GM12878 (cell line): ENCODE data around the gene SYK. TPM values are rescaled to one million over a fixed set of nuclear protein-coding genes. Genes with fewer than 3 reads are reported as not detected.
A peak's percentile ranks its signal among the peaks of the same experiment; 100 is the strongest.

Experiments
- ATAC-seq: fragments of 200-7000 bp; cut with Tn5 transposase; 3 replicates; pipeline ENCODE4 v1.9.1; 2020; ENCODE audit warnings: mild to moderate bottlenecking, moderate library complexity
- BruUV-seq: library from RNA; stranded (reverse); fragments of 400-500 nt; replicated peaks from 2 replicates; lab custom pipeline; 2021; lab: Mats Ljungman, UMichigan
- CTCF ChIA-PET: fragments of 300-600 bp; sonication (Branson Sonifier 250); formaldehyde crosslinking; extraction: SDS; loops from one replicate; lab custom pipeline; 2021; ENCODE audit warnings: inconsistent platforms; lab: Yijun Ruan, JAX
- POLR2A ChIA-PET: fragments of 350-600 bp; formaldehyde crosslinking; extraction: SDS; loops from one replicate; lab custom pipeline; 2021; ENCODE audit warnings: inconsistent platforms; lab: Charles Lee
- RAD21 ChIA-PET: fragments of 300-600 bp; sonication (Branson Sonifier 250); formaldehyde crosslinking; loops from one replicate; lab custom pipeline; 2023; ENCODE audit warnings: antibody characterized with exemption; ENCODE audit not compliant: unreplicated experiment; lab: Charles Lee
- SMC1A ChIA-PET: fragments of 300-600 bp; sonication (Branson Sonifier 250); formaldehyde crosslinking; loops from one replicate; lab custom pipeline; 2023; ENCODE audit not compliant: unreplicated experiment, uncharacterized antibody; lab: Charles Lee
- DNase-seq: peaks from one replicate; pipeline ENCODE4 v3.0.0-alpha.2; 2011; ENCODE audit warnings: low read depth, low spot score
- FAIRE-seq: peaks from 3 replicates; lab custom pipeline; 2011; peaks lifted over from hg19 to GRCh38; lab: Jason Lieb, UNC
- H2AFZ ChIP-seq: 2 replicates; pipeline ENCODE4 v1.6.0; 2011; ENCODE audit warnings: low read depth, low read length, control low read depth; ENCODE audit not compliant: control insufficient read depth
- H3K27ac ChIP-seq: 2 replicates; pipeline ENCODE4 v1.5.1; 2011; ENCODE audit warnings: control low read depth; ENCODE audit not compliant: control insufficient read depth, insufficient read depth
- H3K27me3 ChIP-seq, 2 experiments: replicated peaks in 1 of 2; 2 replicates each; pipeline versions ENCODE4 v1.6.0 to v1.6.1; 2011; ENCODE audit warnings: low read length in 1 of 2; ENCODE audit not compliant: control insufficient read depth in 2 of 2, insufficient read depth in 2 of 2
- H3K36me3 ChIP-seq, 2 experiments: 2 replicates each; pipeline ENCODE4 v1.5.1; 2011; ENCODE audit warnings: low read length in 1 of 2; ENCODE audit not compliant: control insufficient read depth in 2 of 2, insufficient read depth in 2 of 2
- H3K4me1 ChIP-seq: 2 replicates; pipeline ENCODE4 v1.6.1; 2011; ENCODE audit warnings: mild to moderate bottlenecking, low read length, moderate library complexity, mixed read lengths; ENCODE audit not compliant: control insufficient read depth, insufficient read depth
- H3K4me2 ChIP-seq: 2 replicates; pipeline ENCODE4 v1.6.0; 2011; ENCODE audit warnings: control low read depth; ENCODE audit not compliant: control insufficient read depth, insufficient read depth
- H3K4me3 ChIP-seq: fragments of 200-600 bp; sonication (generic); 2 replicates; pipeline ENCODE4 v1.5.1; 2016
- H3K79me2 ChIP-seq: 2 replicates; pipeline ENCODE4 v1.6.0; 2011; ENCODE audit warnings: low read length; ENCODE audit not compliant: control insufficient read depth, insufficient read depth
- H3K9ac ChIP-seq: 2 replicates; pipeline ENCODE4 v1.8.0; 2011; ENCODE audit warnings: low read length, control low read depth, mixed read lengths; ENCODE audit not compliant: control insufficient read depth, insufficient read depth
- H3K9me3 ChIP-seq: replicated peaks from 3 replicates; pipeline ENCODE4 v1.5.1; 2011; ENCODE audit warnings: mild to moderate bottlenecking, low read length; ENCODE audit not compliant: control insufficient read depth, insufficient read depth
- H4K20me1 ChIP-seq: 2 replicates; pipeline ENCODE4 v1.6.0; 2011; ENCODE audit not compliant: control insufficient read depth, insufficient read depth
- BHLHE40 ChIP-seq, 2 experiments: fragments of 450-650 bp in 1 of 2; IDR thresholded peaks; 2 replicates each; pipeline ENCODE4 v1.6.1; 2011 to 2017; ENCODE audit warnings: low read depth in 2 of 2, borderline replicate concordance in 1 of 2, improper control_type of control experiment in 1 of 2, low read length in 1 of 2, mild to moderate bottlenecking in 1 of 2
- EED ChIP-seq: sonication (generic); IDR thresholded peaks from 2 replicates; pipeline ENCODE4 v1.6.1; 2016; ENCODE audit warnings: antibody characterized with exemption, low read depth
- MYB ChIP-seq: fragments of 150-350 bp; IDR thresholded peaks from 2 replicates; pipeline ENCODE4 v1.6.1; 2014; ENCODE audit warnings: mild to moderate bottlenecking, low read depth, low read length, borderline replicate concordance
- PAX8 ChIP-seq: fragments of 450-650 bp; IDR thresholded peaks from 2 replicates; pipeline ENCODE4 v1.6.1; 2017; ENCODE audit warnings: mild to moderate bottlenecking, moderate library complexity
- STAT1 ChIP-seq: fragments of 450-650 bp; conservative IDR thresholded peaks from 2 replicates; pipeline ENCODE4 v1.6.1; 2014; ENCODE audit warnings: antibody characterized with exemption, mild to moderate bottlenecking
- TBL1XR1 ChIP-seq: IDR thresholded peaks from 2 replicates; pipeline ENCODE4 v1.6.1; 2012; ENCODE audit warnings: low read depth, low read length, improper control_type of control experiment
- USF2 ChIP-seq: IDR thresholded peaks from 2 replicates; pipeline ENCODE4 v1.6.1; 2011; ENCODE audit warnings: low read depth, low read length, improper control_type of control experiment, borderline replicate concordance
- ZNF592 ChIP-seq: fragments of 450-650 bp; IDR thresholded peaks from 2 replicates; pipeline ENCODE4 v1.6.1; 2017; ENCODE audit warnings: mild to moderate bottlenecking, moderate library complexity
- WGBS: methylation state at CpG from one replicate; pipeline ENCODE4 v1.1.6; 2016; ENCODE audit warnings: low lambda C conversion rate; ENCODE audit not compliant: insufficient replicate concordance, insufficient coverage; ENCODE audit errors: missing lambda C conversion rate; 5-methylcytosine and 5-hydroxymethylcytosine counted together
- in situ Hi-C: fragments of 300-500 bp; cut with MboI; formaldehyde crosslinking; loops from 9 replicates; pipeline ENCODE4 v1.14.3; 2018; ENCODE audit warnings: mixed read lengths
- intact Hi-C: fragments of 100-400 bp; cut with micrococcal nuclease; formaldehyde crosslinking; loops from one replicate; pipeline ENCODE4 v1.14.2; 2022; ENCODE audit not compliant: unreplicated experiment
- polyA plus RNA-seq, 11 experiments: library from polyadenylated mRNA; depleted of rRNA in 4 of 11; unstranded in 6 of 11; stranded (reverse) in 5 of 11; fragments of >200 nt; fragmentation: Nextera tagmentation in 4 of 11; fragmentation: Illumina TruSeq in 1 of 11; extraction: Ambion mirVana in 4 of 11; extraction: Trizol in 1 of 11; gene quantifications; 1 replicate in 1 of 11; 2 replicates in 10 of 11; pipeline versions ENCODE4 v1.2.1 to v1.2.3, GENCODE V29; 2011 to 2016; ENCODE audit warnings: inconsistent platforms in 2 of 11, missing spikeins in 2 of 11, low read depth in 1 of 11
- total RNA-seq, 4 experiments: library from RNA; depleted of rRNA in 3 of 4; stranded (reverse); fragments of >200 nt in 3 of 4; fragmentation: Illumina TruSeq in 1 of 4; extraction: Trizol in 1 of 4; gene quantifications; 2 replicates each; pipeline versions ENCODE4 v1.2.1 to v1.2.3, GENCODE V29; 2013 to 2021

Gene SYK
- total and polyA plus RNA-seq, 10 of the 15 experiments (the other 5 are each of a cell fraction or from before 2014, with no cell fraction given): 6.5 to 135 (median 68.8) TPM

DNA sequence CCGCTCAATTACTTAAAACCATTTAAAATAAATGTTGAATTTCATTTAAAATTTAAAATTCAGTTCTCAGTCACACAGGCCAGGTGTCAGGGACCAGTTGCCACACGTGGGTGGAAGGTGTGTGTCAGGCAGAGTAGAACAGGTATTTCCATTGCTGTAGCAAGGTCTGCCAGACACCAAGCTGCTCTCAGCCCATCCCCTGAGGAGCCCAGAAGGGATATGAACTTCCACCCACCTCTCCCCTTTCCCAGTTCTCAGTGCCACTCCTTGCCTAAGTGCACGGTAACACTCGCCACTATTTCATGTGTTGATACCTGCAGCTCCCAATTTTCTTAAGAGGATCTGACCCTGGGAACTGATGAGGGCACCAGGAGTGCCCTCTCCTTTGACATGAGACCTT, 12.7 kb downstream of the SYK start:
- intact Hi-C loops (no loop called here), in situ Hi-C loops (no loop called here)
- ATAC-seq: no peak
- ChIA-PET SMC1A (interaction anchor here (0.9 to 1.5 kb wide), 3 partner anchors 11 to 12 kb away, joined by 3 to 5 read pairs (median 4); partner anchors contain the start of gene SYK), POLR2A (no interaction called here), CTCF (no interaction called here), RAD21 (no interaction called here)
- DNase-seq: no peak
- H3K4me3 ChIP-seq: no peak overlapping the region
- no peak for FAIRE-seq
- peaks cover 45% of the 10 kb centered on the region for H3K4me1 ChIP-seq
- WGBS: 49% methylated on average over 4 of the region's 4 CpGs
- H3K27me3 ChIP-seq: no peaks in the 10 kb centered on the region
- H3K79me2 ChIP-seq: peaks cover 43% of the 10 kb centered on the region
- H4K20me1 ChIP-seq: no peaks in the 10 kb centered on the region
- BruUV-seq: no TSS peak
- peaks cover 5% of the 10 kb centered on the region; the same call in 2 of the 3 replicates for H3K9me3 ChIP-seq
- H3K36me3 ChIP-seq: peaks cover 0 to 5% of the 10 kb centered on the region in 2 experiments; a peak in 1 of 4 replicates
- no peak overlapping the region for H3K9ac ChIP-seq
- peak overlapping the region; percentile 0; the same call in 1 of the 2 replicates for H3K4me2 ChIP-seq
- H3K27ac ChIP-seq: peak overlapping the region; percentile 63; the same call in 1 of the 2 replicates
- H2AFZ ChIP-seq: no peak overlapping the region
- 0 out of 2 replicates have a peak, but pooled peaks have one; percentile 3 for TF ChIP-seq EED
- no peak for TF ChIP-seq TBL1XR1

DNA sequence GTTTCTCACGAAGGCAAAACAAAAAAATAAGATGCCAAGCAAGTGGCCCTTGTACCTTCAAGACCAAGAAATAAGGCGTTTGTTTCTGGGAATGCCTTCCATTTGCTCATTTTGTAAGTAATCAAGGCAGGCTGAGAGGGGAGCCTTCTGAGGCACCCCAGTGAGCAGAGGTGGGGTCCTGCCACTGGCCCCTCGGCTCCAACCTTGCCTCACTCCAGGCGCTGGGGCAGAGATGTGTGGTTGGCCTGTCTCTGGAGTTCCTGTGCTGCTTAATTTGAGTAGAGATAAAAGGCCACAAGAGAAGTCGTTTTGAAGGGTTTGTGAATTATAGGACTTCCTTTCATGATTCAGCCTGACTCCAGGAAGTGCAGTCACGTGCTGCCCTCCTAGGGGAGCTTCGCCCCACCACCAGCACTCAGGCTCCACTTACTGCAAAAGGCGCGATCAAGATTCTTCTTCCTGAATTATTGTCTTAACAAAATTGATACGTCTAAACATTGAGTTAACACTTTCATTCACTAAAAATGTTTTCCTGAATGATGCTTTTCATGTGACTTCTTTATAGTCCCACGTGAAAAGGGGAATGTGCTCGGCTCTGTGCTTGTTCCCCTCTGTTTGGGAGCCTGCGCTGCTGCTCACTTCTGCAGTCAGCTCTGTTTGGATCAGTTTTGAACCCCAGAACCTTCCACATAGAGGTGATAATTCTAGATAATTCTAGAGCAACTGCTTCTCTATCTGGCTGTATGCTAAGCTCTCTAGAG, 13.7 kb downstream of the SYK start:
- FAIRE-seq: no peak
- Histone ChIP-seq H3K79me2 (peaks cover 33% of the 10 kb centered on the region), H3K4me1 (peaks cover 35% of the 10 kb centered on the region), H2AFZ (peak overlapping the region; percentile 20), H3K27ac (peak overlapping the region; percentile 63), H4K20me1 (no peaks in the 10 kb centered on the region), H3K4me3 (peak overlapping the region; percentile 29), H3K27me3 (no peaks in the 10 kb centered on the region), H3K36me3 (peaks cover 0 to 5% of the 10 kb centered on the region in 2 experiments; a peak in 1 of 4 replicates), H3K9ac (peak overlapping the region; percentile 57), H3K4me2 (peak overlapping the region; percentile 32), H3K9me3 (peaks cover 8% of the 10 kb centered on the region; the same call in 2 of the 3 replicates)
- intact Hi-C loops (no loop called here), in situ Hi-C loops (no loop called here)
- ChIA-PET POLR2A (no interaction called here), RAD21 (interaction anchor here (0.6 to 1.7 kb wide), 2 partner anchors 11 to 12 kb away, joined by 3 to 4 read pairs; no protein-coding TSS in a partner anchor), CTCF (interaction anchor here (0.6 to 2.2 kb wide), 2 partner anchors 11 to 14 kb away, joined by 3 to 5 read pairs; no protein-coding TSS in a partner anchor), SMC1A (interaction anchor here (0.9 kb wide), 1 partner anchor 11 kb away, joined by 4 read pairs; no protein-coding TSS in a partner anchor)
- BruUV-seq: no TSS peak
- DNase-seq: no peak
- ATAC-seq: peak; percentile 44
- 19% methylated on average over 13 of the region's 13 CpGs for WGBS
- TF ChIP-seq PAX8: no peak
- no peak for TF ChIP-seq ZNF592
- TF ChIP-seq BHLHE40 (IDR thresholded peaks at IDR 0.05; ENCODE audit: borderline replicate concordance in 1 of 2, low read depth in 2 of 2, low read length in 1 of 2): peak; percentile 59 to 74; a peak in 3 of 4 replicates
- no peak for TF ChIP-seq STAT1
- TF ChIP-seq USF2: peak; percentile 43
- TF ChIP-seq MYB: no peak
